ENCODE data around the gene TLCD3A. TPM values are rescaled to one million over a fixed set of nuclear protein-coding genes. Genes with fewer than 3 reads are reported as not detected.
A peak's percentile ranks its signal among the peaks of the same experiment; 100 is the strongest.
"Not testable (repeated sequence)": the region's sequence is repeated elsewhere in the genome, so short reads cannot be mapped to it uniquely, and the experiment has no call there.

The TLCD3A gene
- polyA plus RNA-seq, 1 of the 3 experiments (the other 2 are of a cell fraction): 31.7 TPM

- POLR2A ChIA-PET: no interaction called here
- Histone ChIP-seq H4K20me1 (ENCODE audit: insufficient read depth) (no peaks in the 10 kb centered on the region), H3K9me3 (no peaks in the 10 kb centered on the region), H3K27ac (ENCODE audit: low read depth in 2 of 2, low read length in 1 of 2) (no peak overlapping the region), H3K4me1 (ENCODE audit: control insufficient read depth in 1 of 2, insufficient read depth in 2 of 2, low read depth in 1 of 2, low read length in 1 of 2) (no peaks in the 10 kb centered on the region), H2AFZ (ENCODE audit: low read depth) (no peak overlapping the region), H3K9ac (no peak overlapping the region), H3K36me3 (replicated peaks in 1 of 2; ENCODE audit: control insufficient read depth in 1 of 2, insufficient read depth in 2 of 2, low read length in 1 of 2) (peaks cover 21 to 41% of the 10 kb centered on the region in 2 experiments), H3K4me3 (ENCODE audit: low read depth in 2 of 2, low read length in 1 of 2) (no peak overlapping the region), H3K79me2 (ENCODE audit: insufficient read depth) (peaks cover 10% of the 10 kb centered on the region), H3K4me2 (no peak overlapping the region), H3K27me3 (ENCODE audit: insufficient read depth) (no peaks in the 10 kb centered on the region), H3F3A (replicated peaks; ENCODE audit: insufficient read depth) (no peaks in the 10 kb centered on the region), H3K9me2 (no peaks in the 10 kb centered on the region)
- DNase-seq: no peak
- CTCF ChIA-PET: interaction anchor here (1.0 to 3.8 kb wide), 3 partner anchors 9 to 207 kb away, joined by 5 to 20 read pairs (median 5); partner anchors contain the start of gene TIMM22
- no peak for TF ChIP-seq CTCF (IDR thresholded peaks at IDR 0.05)
- TF ChIP-seq POLR2AphosphoS5 (IDR thresholded peaks at IDR 0.05; ENCODE audit: low read depth, low read length): 0 out of 2 replicates have a peak, but pooled peaks have one; percentile 6
- no peak for TF ChIP-seq FOXM1 (IDR thresholded peaks at IDR 0.05; ENCODE audit: low read depth)
- no peak for TF ChIP-seq REST (IDR thresholded peaks at IDR 0.05; ENCODE audit: low read depth, low read length)
- TF ChIP-seq MAX (IDR thresholded peaks at IDR 0.05; ENCODE audit: low read depth): no peak
- TF ChIP-seq NFIC (IDR thresholded peaks at IDR 0.05; ENCODE audit: borderline replicate concordance): no peak
- no peak for TF ChIP-seq SIN3A (IDR thresholded peaks at IDR 0.05; ENCODE audit: borderline replicate concordance, low read depth, low read length)
- 88% methylated on average over 14 of the region's 14 CpGs for WGBS (ENCODE audit: low lambda C conversion rate)
Observed at GRCh38 chr17:789160-789840, 56.9 kb downstream of the TLCD3A start.

GRCh38 chr17:789931-790873 is 57.8 kb downstream of the TLCD3A start:
- H3K4me1 ChIP-seq (ENCODE audit: control insufficient read depth in 1 of 2, insufficient read depth in 2 of 2, low read depth in 1 of 2, low read length in 1 of 2); H3K4me2 ChIP-seq; H3K27me3 ChIP-seq (ENCODE audit: insufficient read depth); H3F3A ChIP-seq (replicated peaks; ENCODE audit: insufficient read depth); H3K9ac ChIP-seq; DNase-seq; H2AFZ ChIP-seq (ENCODE audit: low read depth); H3K27ac ChIP-seq (ENCODE audit: low read depth in 2 of 2, low read length in 1 of 2); H3K9me3 ChIP-seq; H3K79me2 ChIP-seq (ENCODE audit: insufficient read depth); H3K4me3 ChIP-seq (ENCODE audit: low read depth in 2 of 2, low read length in 1 of 2); POLR2A ChIA-PET; H3K9me2 ChIP-seq; H4K20me1 ChIP-seq (ENCODE audit: insufficient read depth): not testable (repeated sequence)
- peaks cover 21 to 36% of the 10 kb centered on the region in 2 experiments for H3K36me3 ChIP-seq (replicated peaks in 1 of 2; ENCODE audit: control insufficient read depth in 1 of 2, insufficient read depth in 2 of 2, low read length in 1 of 2)
- WGBS (ENCODE audit: low lambda C conversion rate): 97% methylated on average over 31 of the region's 38 CpGs
- CTCF ChIA-PET: interaction anchor here (1.0 to 3.8 kb wide), 3 partner anchors 10 to 207 kb away, joined by 5 to 20 read pairs (median 5); partner anchors contain the start of gene TIMM22

GRCh38 chr17:790874-791247 is 58.5 kb downstream of the TLCD3A start:
- not testable (repeated sequence) for H3K4me3 ChIP-seq (ENCODE audit: low read depth in 2 of 2, low read length in 1 of 2); H3K79me2 ChIP-seq (ENCODE audit: insufficient read depth); H3K27ac ChIP-seq (ENCODE audit: low read depth in 2 of 2, low read length in 1 of 2); H3K27me3 ChIP-seq (ENCODE audit: insufficient read depth); H3K4me2 ChIP-seq; H2AFZ ChIP-seq (ENCODE audit: low read depth); H4K20me1 ChIP-seq (ENCODE audit: insufficient read depth); H3F3A ChIP-seq (replicated peaks; ENCODE audit: insufficient read depth); H3K4me1 ChIP-seq (ENCODE audit: control insufficient read depth in 1 of 2, insufficient read depth in 2 of 2, low read depth in 1 of 2, low read length in 1 of 2); H3K9ac ChIP-seq; H3K9me2 ChIP-seq; H3K9me3 ChIP-seq; DNase-seq
- ChIA-PET CTCF (interaction anchor here (0.7 to 1.8 kb wide), 2 partner anchors 11 to 190 kb away, joined by 5 read pairs; no protein-coding TSS in a partner anchor), POLR2A (interaction anchor here (1.1 kb wide), 1 partner anchor 9 kb away, joined by 4 read pairs; the partner anchor contains the start of genes GLOD4 and MRM3)
- peaks cover 21 to 34% of the 10 kb centered on the region in 2 experiments for H3K36me3 ChIP-seq (replicated peaks in 1 of 2; ENCODE audit: control insufficient read depth in 1 of 2, insufficient read depth in 2 of 2, low read length in 1 of 2)
- 93% methylated on average over 9 of the region's 12 CpGs for WGBS (ENCODE audit: low lambda C conversion rate)
